Spinal cord (tissue), 4 donors: ENCODE results near the gene THEMIS2. TPM values are rescaled to one million over a fixed set of nuclear protein-coding genes. Genes with fewer than 3 reads are reported as not detected.

Source experiments
- polyA plus RNA-seq, 2 donors: library from polyadenylated mRNA; unstranded; fragments of 120-200 nt; gene quantifications; one replicate each; pipeline ENCODE4 v1.2.1, GENCODE V29; 2013; ENCODE audit not compliant: insufficient read length in 2 of 2
- small RNA-seq: library from RNA; depleted of rRNA; stranded (forward); fragments of <200 nt; gene quantifications from one replicate; pipeline ENCODE3, GENCODE V24; 2014; ENCODE audit warnings: low replicate concordance
- total RNA-seq, 2 donors: library from RNA; depleted of rRNA in 1 of 2; stranded (reverse); fragments of 120-200 nt in 1 of 2; fragments of >200 nt in 1 of 2; gene quantifications; one replicate each; pipeline versions ENCODE4 v1.2.3 to v1.2.4, GENCODE V29; 2013 to 2014

THEMIS2 gene
- total and polyA plus RNA-seq, 4 donors = 7.4 to 14.6 (median 9.1) TPM

Small RNA genes lying within 50 kb of the gene (small RNA-seq; reads per million reads assigned to genes)
- 0.08 reads per million for gene RNU6-1245P
- gene SCARNA1 = 45.4 reads per million, percentile 97 among the genes with 10 or more reads in this experiment

Other genes starting within 250 kb of the THEMIS2 start
- gene FGR, start 237.4 kb upstream of the THEMIS2 start, total RNA-seq = 1 to 10 TPM; 5.3 to 8.5 TPM
- gene FGR, start 237.4 kb upstream of the THEMIS2 start, polyA plus RNA-seq = 1 to 10 TPM; 4.0 to 5.4 TPM
- 100 to 1,000 TPM; 107 to 247 TPM for gene IFI6, start 200.4 kb upstream of the THEMIS2 start, total RNA-seq
- gene IFI6, start 200.4 kb upstream of the THEMIS2 start, polyA plus RNA-seq = 100 to 1,000 TPM in 1 of 2 donors, 10 to 100 TPM in 1; 87.6 to 123 TPM
- 10 to 100 TPM; 11.4 to 22.1 TPM for gene FAM76A, start 146.6 kb upstream of the THEMIS2 start, total RNA-seq
- 10 to 100 TPM; 12.1 to 12.3 TPM for gene FAM76A, start 146.6 kb upstream of the THEMIS2 start, polyA plus RNA-seq
- gene STX12, start 99.3 kb upstream of the THEMIS2 start, total RNA-seq = 100 to 1,000 TPM in 1 of 2 donors, 10 to 100 TPM in 1; 74.3 to 139 TPM
- 100 to 1,000 TPM in 1 of 2 donors, 10 to 100 TPM in 1; 92.1 to 121 TPM for gene STX12, start 99.3 kb upstream of the THEMIS2 start, polyA plus RNA-seq
- 10 to 100 TPM; 43.8 to 57.5 TPM for gene PPP1R8, start 41.8 kb upstream of the THEMIS2 start, total RNA-seq
- 10 to 100 TPM; 51.4 to 56.2 TPM for gene PPP1R8, start 41.8 kb upstream of the THEMIS2 start, polyA plus RNA-seq
- 10 to 100 TPM; 64.9 to 65.9 TPM for gene RPA2, start 42.0 kb downstream of the THEMIS2 start, total RNA-seq
- gene RPA2, start 42.0 kb downstream of the THEMIS2 start, polyA plus RNA-seq = 10 to 100 TPM; 53.6 to 56.2 TPM
- gene SMPDL3B, start 62.5 kb downstream of the THEMIS2 start, total RNA-seq = 1 to 10 TPM in 1 of 2 donors, under 1 TPM in 1; 0.89 to 2.5 TPM
- gene SMPDL3B, start 62.5 kb downstream of the THEMIS2 start, polyA plus RNA-seq = 1 to 10 TPM; 1.0 to 1.4 TPM
- gene XKR8, start 87.4 kb downstream of the THEMIS2 start, total RNA-seq = 1 to 10 TPM; 2.4 to 3.2 TPM
- 1 to 10 TPM; 8.7 to 9.9 TPM for gene XKR8, start 87.4 kb downstream of the THEMIS2 start, polyA plus RNA-seq
- gene EYA3, start 216.1 kb downstream of the THEMIS2 start, total RNA-seq = 10 to 100 TPM; 14.3 to 15.8 TPM
- gene EYA3, start 216.1 kb downstream of the THEMIS2 start, polyA plus RNA-seq = 10 to 100 TPM; 14.4 to 17.5 TPM